H9 (cell line): ENCODE results near the gene MICAL2. TPM values are rescaled to one million over a fixed set of nuclear protein-coding genes. Genes with fewer than 3 reads are reported as not detected.

Source experiments
- DNase-seq: peaks from one replicate; pipeline ENCODE4 v3.0.0-alpha.2; 2017
- H2AFZ ChIP-seq: one replicate; pipeline ENCODE4 v1.6.1; 2013; ENCODE audit warnings: mild to moderate bottlenecking, low read length, control low read depth, moderate library complexity
- H2AK5ac ChIP-seq: 2 replicates; pipeline ENCODE4 v1.6.1; 2013; ENCODE audit warnings: low read length, control low read depth, mixed read lengths; ENCODE audit not compliant: insufficient read length
- H2BK120ac ChIP-seq: one replicate; pipeline ENCODE4 v1.6.1; 2013; ENCODE audit warnings: low read depth, mild to moderate bottlenecking, low read length, control low read depth, inconsistent platforms; ENCODE audit not compliant: poor library complexity, severe bottlenecking
- H2BK12ac ChIP-seq: 2 replicates; pipeline ENCODE4 v1.6.1; 2013; ENCODE audit warnings: low read length, control low read depth, mixed read lengths, low read depth; ENCODE audit not compliant: insufficient read length
- H2BK15ac ChIP-seq: 2 replicates; pipeline ENCODE4 v1.6.1; 2013; ENCODE audit warnings: low read depth, low read length, control low read depth
- H2BK20ac ChIP-seq: one replicate; pipeline ENCODE4 v1.6.1; 2013; ENCODE audit warnings: low read depth, mild to moderate bottlenecking, low read length, control low read depth, inconsistent platforms; ENCODE audit not compliant: poor library complexity, severe bottlenecking
- H2BK5ac ChIP-seq: 2 replicates; pipeline ENCODE4 v1.6.1; 2013; ENCODE audit warnings: low read length, control low read depth, mixed read lengths; ENCODE audit not compliant: insufficient read length
- H3K14ac ChIP-seq: 2 replicates; pipeline ENCODE4 v1.6.1; 2013; ENCODE audit warnings: low read length, control low read depth; ENCODE audit not compliant: insufficient read depth
- H3K18ac ChIP-seq: 2 replicates; pipeline ENCODE4 v1.6.1; 2013; ENCODE audit warnings: low read depth, mild to moderate bottlenecking, mixed read lengths, low read length, control low read depth; ENCODE audit not compliant: insufficient read length
- H3K23ac ChIP-seq: 2 replicates; pipeline ENCODE4 v1.6.1; 2013; ENCODE audit warnings: low read length, control low read depth, mixed read lengths, low read depth; ENCODE audit not compliant: insufficient read length
- H3K23me2 ChIP-seq: 2 replicates; pipeline ENCODE4 v1.6.1; 2013; ENCODE audit warnings: low read depth, mild to moderate bottlenecking, mixed read lengths, low read length, control low read depth; ENCODE audit not compliant: insufficient read length, poor library complexity, severe bottlenecking
- H3K27ac ChIP-seq: 2 replicates; pipeline ENCODE4 v1.5.1; 2013; ENCODE audit warnings: low read length, control low read depth, mixed read lengths, low read depth; ENCODE audit not compliant: insufficient read length
- H3K27me3 ChIP-seq: 2 replicates; pipeline ENCODE4 v1.6.1; 2013; ENCODE audit warnings: low read length, control low read depth, inconsistent platforms; ENCODE audit not compliant: insufficient read depth
- H3K4ac ChIP-seq: 2 replicates; pipeline ENCODE4 v1.6.1; 2013; ENCODE audit warnings: low read depth, mild to moderate bottlenecking, control low read depth, inconsistent platforms, low read length, moderate library complexity
- H3K4me1 ChIP-seq: 2 replicates; pipeline ENCODE4 v1.6.1; 2013; ENCODE audit warnings: low read length, control low read depth, inconsistent platforms; ENCODE audit not compliant: insufficient read depth
- H3K4me2 ChIP-seq: 2 replicates; pipeline ENCODE4 v1.6.1; 2013; ENCODE audit warnings: low read length, control low read depth, mixed read lengths; ENCODE audit not compliant: insufficient read length, insufficient read depth
- H3K56ac ChIP-seq: 2 replicates; pipeline ENCODE4 v1.6.1; 2013; ENCODE audit warnings: low read depth, mild to moderate bottlenecking, mixed read lengths, low read length, control low read depth; ENCODE audit not compliant: insufficient read length
- H3K79me1 ChIP-seq: 2 replicates; pipeline ENCODE4 v1.6.1; 2013; ENCODE audit warnings: low read depth, mild to moderate bottlenecking, moderate library complexity, low read length, control low read depth, inconsistent platforms; ENCODE audit not compliant: insufficient read depth, poor library complexity, severe bottlenecking
- H3K79me2 ChIP-seq: 2 replicates; pipeline ENCODE4 v1.6.1; 2013; ENCODE audit warnings: low read length, control low read depth, inconsistent platforms; ENCODE audit not compliant: insufficient read depth
- H3K9ac ChIP-seq: 2 replicates; pipeline ENCODE4 v1.6.1; 2013; ENCODE audit warnings: low read length, control low read depth, mixed read lengths; ENCODE audit not compliant: insufficient read length; ENCODE audit errors: extremely low read depth
- H3K9me3 ChIP-seq: one replicate; pipeline ENCODE4 v1.6.1; 2013; ENCODE audit warnings: low read depth, low read length, inconsistent platforms; ENCODE audit not compliant: control insufficient read depth
- H3T11ph ChIP-seq: one replicate; pipeline ENCODE4 v1.6.1; 2013; ENCODE audit warnings: mild to moderate bottlenecking, low read length, control low read depth, inconsistent platforms
- H4K20me1 ChIP-seq: one replicate; pipeline ENCODE4 v1.6.1; 2013; ENCODE audit not compliant: control insufficient read depth, insufficient read length, insufficient read depth
- H4K5ac ChIP-seq: 2 replicates; pipeline ENCODE4 v1.6.1; 2013; ENCODE audit warnings: low read depth, mild to moderate bottlenecking, mixed read lengths, low read length, control low read depth; ENCODE audit not compliant: insufficient read length
- H4K8ac ChIP-seq: replicated peaks from 2 replicates; pipeline ENCODE4 v1.6.1; 2013; ENCODE audit warnings: low read length, control low read depth, mixed read lengths, low read depth; ENCODE audit not compliant: insufficient read length
- H4K91ac ChIP-seq: 2 replicates; pipeline ENCODE4 v1.6.1; 2013; ENCODE audit warnings: low read depth, mild to moderate bottlenecking, moderate library complexity, mixed read lengths, low read length, control low read depth; ENCODE audit not compliant: insufficient read length
- H3K27ac Mint-ChIP-seq, 3 experiments: 2 replicates in 2 of 3; 3 replicates in 1 of 3; pipeline ENCODE4 v1.8.0; 2020 to 2021; ENCODE audit warnings: mixed read lengths in 3 of 3, mild to moderate bottlenecking in 1 of 3, moderate library complexity in 1 of 3
- H3K27me3 Mint-ChIP-seq: 2 replicates; pipeline ENCODE4 v1.8.0; 2021; ENCODE audit warnings: low read depth, mild to moderate bottlenecking, moderate library complexity, mixed read lengths
- H3K36me3 Mint-ChIP-seq, 3 experiments: 2 replicates in 2 of 3; 3 replicates in 1 of 3; pipeline ENCODE4 v1.8.0; 2020 to 2021; ENCODE audit warnings: low read depth in 3 of 3, mixed read lengths in 3 of 3; ENCODE audit not compliant: insufficient read depth in 1 of 3
- H3K4me1 Mint-ChIP-seq, 2 experiments: 2 replicates each; pipeline ENCODE4 v1.8.0; 2020; ENCODE audit warnings: mixed read lengths in 2 of 2
- H3K4me3 Mint-ChIP-seq, 2 experiments: 2 replicates in 1 of 2; 3 replicates in 1 of 2; pipeline ENCODE4 v1.8.0; 2020 to 2021; ENCODE audit warnings: mild to moderate bottlenecking in 2 of 2, mixed read lengths in 2 of 2, moderate library complexity in 1 of 2
- H3K9me3 Mint-ChIP-seq, 2 experiments: 2 replicates in 1 of 2; 3 replicates in 1 of 2; pipeline ENCODE4 v1.8.0; 2020; ENCODE audit warnings: mild to moderate bottlenecking in 2 of 2, mixed read lengths in 2 of 2, moderate library complexity in 1 of 2
- CTCF ChIP-seq: fragments of 200-600 bp; sonication (generic); conservative IDR thresholded peaks from 3 replicates; pipeline ENCODE4 v1.8.0; 2021; ENCODE audit warnings: antibody characterized with exemption, mild to moderate bottlenecking
- WGBS: extraction: QIAGEN DNeasy Blood & Tissue Kit; methylation state at CpG from one replicate; pipeline ENCODE4 v1.1.7; 2013; ENCODE audit warnings: missing lambda C conversion rate, low lambda C conversion rate, mixed read lengths; ENCODE audit not compliant: insufficient read length; ENCODE audit errors: extremely low coverage; 5-methylcytosine and 5-hydroxymethylcytosine counted together
- total RNA-seq: library from RNA; stranded (reverse); gene quantifications from 2 replicates; pipeline ENCODE4 v1.2.1, GENCODE V29; 2021

MICAL2 gene
- total RNA-seq, 1 experiment from 2014 or later: 4.7 TPM

DNA sequence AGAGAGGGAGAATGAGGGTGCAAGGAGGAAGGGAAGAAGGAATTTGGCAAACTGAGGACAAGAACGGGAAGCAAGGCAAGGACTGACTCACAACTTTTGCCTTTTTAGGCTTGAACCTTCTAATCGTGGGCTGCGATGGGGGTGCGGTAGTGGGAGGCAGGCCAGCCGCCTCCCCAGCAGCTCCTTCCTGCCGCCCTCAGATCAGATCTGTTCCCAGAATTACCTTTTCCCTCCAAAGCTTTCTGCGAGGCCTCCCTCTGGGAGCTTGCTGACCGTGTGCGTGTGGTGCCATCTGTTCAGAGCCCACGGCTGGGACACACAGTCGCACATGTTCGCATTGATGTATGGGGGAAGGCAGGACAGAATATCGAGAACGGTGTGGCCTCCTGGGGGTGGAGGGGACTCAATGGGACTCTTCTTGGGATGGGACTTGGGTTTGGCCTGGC, 180.1 kb downstream of the MICAL2 start:
- no peak overlapping the region for H3K56ac ChIP-seq
- H3K14ac ChIP-seq: no peak overlapping the region
- H2BK120ac ChIP-seq: no peak overlapping the region
- H3K9me3 ChIP-seq: no peaks in the 10 kb centered on the region
- no peaks in the 10 kb centered on the region for H3K27me3 ChIP-seq
- H3K18ac ChIP-seq: no peak overlapping the region
- H3K4me1 ChIP-seq: no peaks in the 10 kb centered on the region; the same call in 1 of the 2 replicates
- Mint-ChIP-seq H3K36me3 (peaks cover 0 to 2% (median 0%) of the 10 kb centered on the region in 3 experiments; a peak in 1 of 7 replicates), H3K4me1 (peaks cover 17% of the 10 kb centered on the region in 2 experiments), H3K4me3 (no peak overlapping the region), H3K27ac (no peak overlapping the region), H3K9me3 (no peaks in the 10 kb centered on the region; a peak in 1 of 5 replicates), H3K27me3 (peaks cover 6% of the 10 kb centered on the region)
- no peak overlapping the region for H4K8ac ChIP-seq
- no peak overlapping the region for H2BK12ac ChIP-seq
- no peak overlapping the region for H2BK15ac ChIP-seq
- H4K5ac ChIP-seq: no peak overlapping the region
- no peak overlapping the region for H3T11ph ChIP-seq
- H3K27ac ChIP-seq: no peak overlapping the region
- H3K23ac ChIP-seq: no peak overlapping the region
- no peaks in the 10 kb centered on the region for H3K79me2 ChIP-seq
- TF ChIP-seq CTCF: no peak
- H3K23me2 ChIP-seq: no peaks in the 10 kb centered on the region
- no peak overlapping the region for H3K9ac ChIP-seq
- no peak for DNase-seq
- H3K4ac ChIP-seq: no peak overlapping the region
- no peak overlapping the region for H2BK5ac ChIP-seq
- no CpG with 5 or more reads among the region's 14 CpGs for WGBS
- no peak overlapping the region for H2AFZ ChIP-seq
- no peaks in the 10 kb centered on the region for H3K79me1 ChIP-seq
- H2AK5ac ChIP-seq: no peak overlapping the region
- no peak overlapping the region for H2BK20ac ChIP-seq
- no peak overlapping the region for H4K91ac ChIP-seq
- H4K20me1 ChIP-seq: no peaks in the 10 kb centered on the region
- H3K4me2 ChIP-seq: no peak overlapping the region
